Immature natural killer cell (primary cell): ENCODE results near the gene RAB40C. TPM values are rescaled to one million over a fixed set of nuclear protein-coding genes. Genes with fewer than 3 reads are reported as not detected.

Experiments used
- DNase-seq, 3 donors: peaks; one replicate each; pipeline ENCODE4 v3.0.0; 2022; ENCODE audit warnings: mixed read lengths in 1 of 3
- H3K27ac Mint-ChIP-seq, 6 donors: one replicate each; pipeline ENCODE4 v1.8.0; 2020; ENCODE audit warnings: mixed read lengths in 6 of 6, mild to moderate bottlenecking in 5 of 6, inconsistent platforms in 4 of 6, moderate library complexity in 3 of 6
- H3K27me3 Mint-ChIP-seq, 3 donors: one replicate each; pipeline ENCODE4 v1.8.0; 2020 to 2021; ENCODE audit warnings: low read depth in 3 of 3, mild to moderate bottlenecking in 3 of 3, mixed read lengths in 3 of 3, moderate library complexity in 3 of 3, inconsistent platforms in 1 of 3
- H3K36me3 Mint-ChIP-seq, 3 donors: one replicate each; pipeline ENCODE4 v1.8.0; 2020; ENCODE audit warnings: mixed read lengths in 3 of 3, inconsistent platforms in 2 of 3, mild to moderate bottlenecking in 2 of 3
- H3K4me1 Mint-ChIP-seq, 2 donors: one replicate each; pipeline ENCODE4 v1.8.0; 2020; ENCODE audit warnings: inconsistent platforms in 2 of 2, mild to moderate bottlenecking in 2 of 2, mixed read lengths in 2 of 2, moderate library complexity in 1 of 2
- H3K4me3 Mint-ChIP-seq, 5 donors: one replicate each; pipeline ENCODE4 v1.8.0; 2020; ENCODE audit warnings: mild to moderate bottlenecking in 5 of 5, mixed read lengths in 5 of 5, inconsistent platforms in 3 of 5, moderate library complexity in 3 of 5
- H3K9me3 Mint-ChIP-seq, 6 donors: one replicate each; pipeline ENCODE4 v1.8.0; 2020; ENCODE audit warnings: mild to moderate bottlenecking in 6 of 6, mixed read lengths in 6 of 6, inconsistent platforms in 4 of 6, moderate library complexity in 3 of 6
- polyA plus RNA-seq, 3 donors: library from polyadenylated mRNA; unstranded; fragments of 300-500 nt; fragmentation: Illumina TruSeq; gene quantifications; one replicate each; pipeline ENCODE4 v1.2.3, GENCODE V29; 2021

The RAB40C gene
- polyA plus RNA-seq, 3 donors from 2014 or later = 4.6 to 17.5 (median 5.8) TPM

- no peaks in the 10 kb centered on the region for H3K27me3 Mint-ChIP-seq
- DNase-seq = no peak
- no peak overlapping the region for H3K27ac Mint-ChIP-seq
- H3K9me3 Mint-ChIP-seq = no peaks in the 10 kb centered on the region
- peaks cover 0 to 2% of the 10 kb centered on the region in 2 donors for H3K4me1 Mint-ChIP-seq
- peaks cover 0 to 5% (median 0%) of the 10 kb centered on the region in 3 donors for H3K36me3 Mint-ChIP-seq
- no peak overlapping the region for H3K4me3 Mint-ChIP-seq
These were observed 38.6 kb downstream of the RAB40C start for GRCh38 chr16:628321-629061.

- H3K36me3 Mint-ChIP-seq = peaks cover 0 to 5% (median 0%) of the 10 kb centered on the region in 3 donors
These were observed 39.4 kb downstream of the RAB40C start for GRCh38 chr16:629185-629832.

GRCh38 chr16:629833-630248, 40.0 kb downstream of the RAB40C start:
- no peaks in the 10 kb centered on the region for H3K9me3 Mint-ChIP-seq
- DNase-seq = no peak
- H3K27me3 Mint-ChIP-seq = no peaks in the 10 kb centered on the region
- H3K36me3 Mint-ChIP-seq = peaks cover 0 to 5% (median 0%) of the 10 kb centered on the region in 3 donors
- H3K27ac Mint-ChIP-seq = no peak overlapping the region
- no peak overlapping the region for H3K4me3 Mint-ChIP-seq
- H3K4me1 Mint-ChIP-seq = peaks cover 0 to 1% of the 10 kb centered on the region in 2 donors

More at GRCh38 chr16:629185-629832, 39.4 kb downstream of the RAB40C start:
- no peaks in the 10 kb centered on the region for H3K9me3 Mint-ChIP-seq
- H3K4me1 Mint-ChIP-seq = no peaks in the 10 kb centered on the region
- no peak for DNase-seq
- H3K4me3 Mint-ChIP-seq = no peak overlapping the region
- H3K27me3 Mint-ChIP-seq = no peaks in the 10 kb centered on the region
- no peak overlapping the region for H3K27ac Mint-ChIP-seq

- DNase-seq = no peak
- no peak overlapping the region for H3K4me3 Mint-ChIP-seq
- H3K27ac Mint-ChIP-seq = no peak overlapping the region
- no peaks in the 10 kb centered on the region for H3K27me3 Mint-ChIP-seq
- H3K9me3 Mint-ChIP-seq = no peaks in the 10 kb centered on the region
- peaks cover 0 to 1% of the 10 kb centered on the region in 2 donors for H3K4me1 Mint-ChIP-seq
- peaks cover 0 to 5% (median 0%) of the 10 kb centered on the region in 3 donors for H3K36me3 Mint-ChIP-seq
These were observed 40.5 kb downstream of the RAB40C start for GRCh38 chr16:630249-630814.

- no peak within 1 kb of the TSS for H3K4me3 Mint-ChIP-seq
These were observed 41.0 kb downstream of the RAB40C start, which contains the start of gene WFIKKN1 for GRCh38 chr16:630815-631405. TSS of gene WFIKKN1 (plus strand) at chr16:630985. CDS start at chr16:631254, 269 bp downstream.

GRCh38 chr16:631808-632358, 42.0 kb downstream of the RAB40C start:
- no peak for DNase-seq
- H3K36me3 Mint-ChIP-seq = peaks cover 0 to 5% (median 0%) of the 10 kb centered on the region in 3 donors
- H3K4me3 Mint-ChIP-seq = no peak overlapping the region
- H3K4me1 Mint-ChIP-seq = peaks cover 0 to 6% of the 10 kb centered on the region in 2 donors
- no peak overlapping the region for H3K27ac Mint-ChIP-seq
- H3K9me3 Mint-ChIP-seq = peaks cover 0 to 2% (median 0%) of the 10 kb centered on the region in 6 donors
- H3K27me3 Mint-ChIP-seq = peaks cover 7% of the 10 kb centered on the region in 3 donors

More at GRCh38 chr16:630815-631405, 41.0 kb downstream of the RAB40C start, which contains the start of gene WFIKKN1:
- no peaks in the 10 kb centered on the region for H3K27me3 Mint-ChIP-seq
- H3K27ac Mint-ChIP-seq = no peak within 1 kb of the TSS
- no peaks in the 10 kb centered on the region for H3K9me3 Mint-ChIP-seq
- H3K36me3 Mint-ChIP-seq = peaks cover 0 to 5% (median 0%) of the 10 kb centered on the region in 3 donors
- DNase-seq = no peak
- H3K4me1 Mint-ChIP-seq = peaks cover 0 to 1% of the 10 kb centered on the region in 2 donors

GRCh38 chr16:632486-633335, 42.8 kb downstream of the RAB40C start:
- Mint-ChIP-seq H3K27ac (no peak overlapping the region), H3K4me1 (peaks cover 0 to 7% of the 10 kb centered on the region in 2 donors), H3K4me3 (no peak overlapping the region), H3K36me3 (peaks cover 0 to 5% (median 0%) of the 10 kb centered on the region in 3 donors), H3K27me3 (peaks cover 7 to 9% (median 8%) of the 10 kb centered on the region in 3 donors), H3K9me3 (peaks cover 0 to 2% (median 0%) of the 10 kb centered on the region in 6 donors)
- no peak for DNase-seq

- no peak overlapping the region for H3K27ac Mint-ChIP-seq
- H3K9me3 Mint-ChIP-seq = peaks cover 0 to 2% (median 0%) of the 10 kb centered on the region in 6 donors
- H3K4me3 Mint-ChIP-seq = no peak overlapping the region
- no peak for DNase-seq
- peaks cover 8 to 10% (median 9%) of the 10 kb centered on the region in 3 donors for H3K27me3 Mint-ChIP-seq
- H3K4me1 Mint-ChIP-seq = peaks cover 0 to 9% of the 10 kb centered on the region in 2 donors
- peaks cover 0 to 5% (median 0%) of the 10 kb centered on the region in 3 donors for H3K36me3 Mint-ChIP-seq
These were observed 43.6 kb downstream of the RAB40C start for GRCh38 chr16:633336-634050.

GRCh38 chr16:634051-634670, 44.3 kb downstream of the RAB40C start:
- Mint-ChIP-seq H3K9me3 (peaks cover 0 to 2% (median 0%) of the 10 kb centered on the region in 6 donors), H3K4me1 (peaks cover 0 to 9% of the 10 kb centered on the region in 2 donors), H3K36me3 (no peaks in the 10 kb centered on the region), H3K27ac (no peak overlapping the region), H3K4me3 (peak overlapping the region in 4 of 5 donors; percentile 14 to 64 (median 46)), H3K27me3 (peaks cover 8 to 10% (median 9%) of the 10 kb centered on the region in 3 donors)
- DNase-seq = no peak

GRCh38 chr16:634996-635395, 45.1 kb downstream of the RAB40C start:
- H3K36me3 Mint-ChIP-seq = no peaks in the 10 kb centered on the region
- peaks cover 0 to 9% of the 10 kb centered on the region in 2 donors for H3K4me1 Mint-ChIP-seq
- H3K27me3 Mint-ChIP-seq = peaks cover 8 to 10% (median 9%) of the 10 kb centered on the region in 3 donors
- H3K9me3 Mint-ChIP-seq = peaks cover 0 to 2% (median 0%) of the 10 kb centered on the region in 6 donors
- peak overlapping the region; percentile 20 to 75 (median 52) for H3K4me3 Mint-ChIP-seq
- DNase-seq = no peak
- no peak overlapping the region for H3K27ac Mint-ChIP-seq

GRCh38 chr16:635573-636205, 45.8 kb downstream of the RAB40C start:
- DNase-seq = peak in 1 of 3 donors; percentile 11
- H3K4me3 Mint-ChIP-seq = peak overlapping the region; percentile 18 to 98 (median 38)
- peaks cover 8 to 10% (median 9%) of the 10 kb centered on the region in 3 donors for H3K27me3 Mint-ChIP-seq
- H3K4me1 Mint-ChIP-seq = peaks cover 0 to 12% of the 10 kb centered on the region in 2 donors
- no peaks in the 10 kb centered on the region for H3K36me3 Mint-ChIP-seq
- H3K27ac Mint-ChIP-seq = peak overlapping the region in 1 of 6 donors; percentile 94
- H3K9me3 Mint-ChIP-seq = peaks cover 0 to 2% (median 0%) of the 10 kb centered on the region in 6 donors
